IPS-18a (cell line): ENCODE results near the gene AICDA.
"Not testable (repeated sequence)": the region's sequence is repeated elsewhere in the genome, so short reads cannot be mapped to it uniquely, and the experiment has no call there.

Experiments
- H3K27ac ChIP-seq: one replicate; pipeline ENCODE4 v1.5.1; 2013; ENCODE audit warnings: low read length
- H3K27me3 ChIP-seq: one replicate; pipeline ENCODE4 v1.6.1; 2013; ENCODE audit warnings: mild to moderate bottlenecking, low read length; ENCODE audit not compliant: control insufficient read depth, insufficient read depth
- H3K36me3 ChIP-seq: one replicate; pipeline ENCODE4 v1.6.1; 2013; ENCODE audit warnings: low read depth, low read length; ENCODE audit not compliant: control insufficient read depth
- H3K4me1 ChIP-seq: one replicate; pipeline ENCODE4 v1.6.1; 2013; ENCODE audit warnings: low read depth, low read length; ENCODE audit not compliant: control insufficient read depth
- H3K4me3 ChIP-seq: one replicate; pipeline ENCODE4 v1.5.1; 2013; ENCODE audit warnings: low read length
- H3K9ac ChIP-seq: one replicate; pipeline ENCODE4 v1.6.1; 2013; ENCODE audit warnings: mild to moderate bottlenecking, low read length, moderate library complexity
- H3K9me3 ChIP-seq: one replicate; pipeline ENCODE4 v1.6.1; 2013; ENCODE audit warnings: low read depth, low read length; ENCODE audit not compliant: control insufficient read depth

AICDA gene

DNA sequence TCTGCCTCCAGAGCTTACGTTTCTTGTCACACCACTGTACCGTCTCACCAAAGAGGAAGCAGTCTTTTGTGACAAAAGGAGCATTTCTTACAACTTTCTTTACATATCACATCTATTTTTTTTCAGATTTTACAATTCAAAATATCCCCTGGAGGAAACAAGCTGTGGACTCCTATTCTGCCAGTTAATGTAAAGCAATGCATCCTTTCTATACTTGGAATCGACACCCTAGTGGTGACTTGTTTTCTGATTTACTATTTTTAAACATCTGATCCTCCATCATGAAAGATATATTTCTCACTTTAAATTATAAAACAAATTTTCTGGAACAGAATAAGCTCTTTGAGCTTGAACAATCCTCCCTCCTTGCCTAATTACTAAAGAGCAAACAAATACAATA, 34.8 kb downstream of the AICDA start:
- Histone ChIP-seq H3K4me3 (no peak overlapping the region), H3K9ac (no peak overlapping the region)

DNA sequence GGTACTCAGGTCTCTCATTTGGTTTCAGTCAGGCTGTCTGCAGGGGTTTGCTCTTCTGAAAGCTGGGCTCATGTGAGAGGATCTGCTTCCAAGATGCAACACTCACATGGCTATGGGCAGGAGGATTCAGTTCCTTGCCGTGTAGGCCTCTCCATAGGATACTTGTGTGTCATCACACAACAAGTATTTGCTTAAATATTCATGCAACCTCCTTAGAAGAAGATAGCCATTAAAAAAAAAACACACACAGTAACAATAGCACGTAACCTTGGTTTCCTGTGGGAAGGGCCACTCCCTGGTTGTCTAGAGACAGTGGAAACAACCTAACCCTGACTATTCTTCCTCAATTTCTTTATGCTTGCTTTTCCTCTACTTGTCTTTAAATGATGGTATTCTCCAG, 40.2 kb downstream of the AICDA start:
- no peaks in the 10 kb centered on the region for H3K27me3 ChIP-seq
- H3K4me1 ChIP-seq = no peaks in the 10 kb centered on the region
- H3K9ac ChIP-seq = no peak overlapping the region

More for the DNA sequence above, 34.8 kb downstream of the AICDA start:
- no peaks in the 10 kb centered on the region for H3K27me3 ChIP-seq
- no peaks in the 10 kb centered on the region for H3K9me3 ChIP-seq
- H3K27ac ChIP-seq = no peak overlapping the region
- H3K4me1 ChIP-seq = no peaks in the 10 kb centered on the region
- no peaks in the 10 kb centered on the region for H3K36me3 ChIP-seq

DNA sequence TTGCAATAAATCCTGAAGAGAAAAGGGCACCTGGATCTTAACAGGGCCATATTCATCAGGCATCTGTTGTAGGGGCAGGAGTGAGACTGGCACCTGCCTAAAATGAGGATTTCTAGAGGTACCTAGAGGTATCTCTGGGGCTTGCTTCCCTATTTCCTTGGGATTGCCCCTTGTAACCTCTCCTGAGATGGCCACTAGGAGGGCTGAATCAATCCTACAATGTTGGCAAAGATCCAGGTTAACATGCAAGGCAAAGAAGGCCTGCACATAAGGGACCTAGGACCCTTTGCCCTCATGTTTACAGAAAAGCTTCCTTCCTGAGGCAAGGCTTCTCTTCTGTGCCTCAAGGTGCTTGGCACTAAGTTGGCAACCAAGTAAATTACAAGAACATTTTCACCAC, 46.1 kb downstream of the AICDA start:
- H3K27me3 ChIP-seq = no peaks in the 10 kb centered on the region
- H3K27ac ChIP-seq = no peak overlapping the region
- H3K36me3 ChIP-seq = no peaks in the 10 kb centered on the region
- H3K9ac ChIP-seq = no peak overlapping the region
- H3K4me3 ChIP-seq = no peak overlapping the region
- H3K9me3 ChIP-seq = no peaks in the 10 kb centered on the region
- peaks cover 9% of the 10 kb centered on the region for H3K4me1 ChIP-seq

More for the DNA sequence above, 40.2 kb downstream of the AICDA start:
- no peaks in the 10 kb centered on the region for H3K36me3 ChIP-seq
- H3K4me3 ChIP-seq = no peak overlapping the region
- no peaks in the 10 kb centered on the region for H3K9me3 ChIP-seq
- no peak overlapping the region for H3K27ac ChIP-seq

DNA sequence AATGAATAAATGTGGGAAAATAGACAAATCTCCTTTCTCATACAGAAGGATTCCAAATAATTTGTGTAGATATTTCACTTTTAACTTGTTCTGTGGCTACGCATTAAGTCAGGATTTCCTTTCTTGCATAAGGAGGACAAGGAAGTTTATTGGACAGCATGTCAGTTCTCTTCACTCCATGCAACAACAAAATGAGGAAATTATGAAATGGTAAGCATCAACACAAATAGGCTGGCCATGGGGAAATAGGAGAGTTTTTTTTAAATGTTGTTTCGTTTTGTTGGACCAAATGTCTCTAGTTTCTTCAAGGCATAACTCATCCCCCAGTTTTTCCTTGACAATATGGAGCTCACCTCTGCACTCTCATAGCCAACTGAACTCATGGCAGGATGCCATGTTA, 46.6 kb downstream of the AICDA start:
- H3K4me3 ChIP-seq, H3K4me1 ChIP-seq, H3K9ac ChIP-seq, H3K27ac ChIP-seq, H3K36me3 ChIP-seq, H3K9me3 ChIP-seq, H3K27me3 ChIP-seq: not testable (repeated sequence)

DNA sequence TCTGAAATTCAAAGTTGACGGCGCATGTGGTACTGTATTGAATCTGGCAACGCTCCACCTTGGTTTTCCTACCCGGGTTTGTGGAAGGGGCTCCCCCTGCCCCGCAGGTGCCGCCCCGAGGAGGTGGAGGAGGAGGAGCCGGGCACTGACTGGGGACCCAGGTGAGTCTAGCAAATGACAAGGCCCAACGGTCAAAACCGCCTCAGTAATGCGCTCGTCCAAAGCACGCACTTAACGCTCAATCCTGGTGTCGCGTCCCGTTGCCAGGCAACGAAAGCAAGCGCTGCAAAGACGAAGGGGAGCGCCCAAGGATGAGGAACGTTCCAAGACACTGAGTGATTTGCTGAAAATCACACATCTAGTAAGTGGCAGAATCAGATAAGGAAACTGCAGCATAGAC, 48.0 kb downstream of the AICDA start:
- Histone ChIP-seq H3K27me3 (no peaks in the 10 kb centered on the region), H3K9ac (no peak overlapping the region), H3K36me3 (no peaks in the 10 kb centered on the region), H3K4me3 (no peak overlapping the region), H3K4me1 (peaks cover 9% of the 10 kb centered on the region), H3K27ac (no peak overlapping the region), H3K9me3 (no peaks in the 10 kb centered on the region)

DNA sequence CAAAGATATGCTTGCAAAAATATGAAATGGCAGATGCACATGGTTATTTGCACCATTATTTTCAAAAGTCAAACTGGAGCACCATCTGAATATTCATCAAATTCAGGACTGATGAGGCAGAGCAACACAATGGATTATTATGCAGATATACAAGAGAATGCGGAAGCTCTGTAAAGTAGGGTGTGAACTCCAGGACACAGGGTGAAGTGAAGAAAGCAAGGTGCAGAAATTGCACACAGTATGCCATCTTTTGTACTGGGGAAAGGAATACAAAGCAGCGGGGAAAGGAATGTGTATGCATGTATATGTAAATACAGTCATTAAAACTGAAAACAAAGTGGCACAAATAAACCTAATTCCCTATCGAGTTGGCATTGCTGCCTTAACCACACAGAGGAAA, 49.3 kb downstream of the AICDA start:
- no peak overlapping the region for H3K9ac ChIP-seq
- peaks cover 9% of the 10 kb centered on the region for H3K4me1 ChIP-seq
- peak overlapping the region; percentile 2 for H3K27ac ChIP-seq
- no peaks in the 10 kb centered on the region for H3K27me3 ChIP-seq
- H3K9me3 ChIP-seq = no peaks in the 10 kb centered on the region
- H3K4me3 ChIP-seq = no peak overlapping the region
- H3K36me3 ChIP-seq = no peaks in the 10 kb centered on the region

DNA sequence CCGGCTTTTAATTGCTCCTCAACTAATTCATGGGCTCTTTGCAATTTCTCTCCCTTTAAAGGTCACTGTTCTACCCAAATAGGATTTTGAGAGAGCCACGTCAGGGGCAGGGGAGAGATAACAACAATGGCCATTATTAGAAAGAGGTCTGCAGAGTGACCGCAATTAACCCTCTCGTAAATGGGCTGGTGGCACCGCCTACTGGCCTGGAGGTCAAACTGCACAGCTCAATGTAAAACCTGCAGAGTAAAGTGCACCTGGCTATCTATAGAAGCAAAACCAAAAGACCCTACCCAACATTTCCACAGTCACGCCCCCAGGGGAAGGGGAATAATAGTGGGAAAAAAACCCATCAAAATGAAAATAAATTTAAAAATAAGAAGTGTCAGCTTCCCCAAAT, 50.3 kb downstream of the AICDA start:
- H3K4me3 ChIP-seq = no peak overlapping the region
- no peaks in the 10 kb centered on the region for H3K27me3 ChIP-seq
- no peak overlapping the region for H3K9ac ChIP-seq
- H3K4me1 ChIP-seq = peaks cover 9% of the 10 kb centered on the region
- H3K36me3 ChIP-seq = no peaks in the 10 kb centered on the region
- H3K9me3 ChIP-seq = no peaks in the 10 kb centered on the region
- no peak overlapping the region for H3K27ac ChIP-seq

DNA sequence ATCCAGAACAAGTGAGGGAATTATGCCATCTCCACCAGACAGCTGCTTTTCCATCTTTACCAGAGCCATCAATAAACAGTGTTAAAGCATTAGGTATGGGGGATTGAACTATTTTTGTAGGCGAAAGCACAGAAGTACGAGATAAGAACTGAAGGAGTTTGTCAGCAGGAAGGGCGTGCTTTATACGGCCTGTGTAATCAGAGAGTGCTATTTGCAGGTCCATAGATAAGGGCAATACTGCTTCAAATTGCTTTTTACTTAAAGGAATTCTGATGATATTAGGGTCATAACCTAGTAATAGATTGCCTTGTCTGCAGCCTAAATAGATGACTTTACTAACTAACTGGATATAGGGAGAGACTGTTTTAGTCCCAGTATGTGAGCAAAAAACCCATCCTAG, 51.6 kb downstream of the AICDA start:
- H3K36me3 ChIP-seq = no peaks in the 10 kb centered on the region
- H3K4me3 ChIP-seq = no peak overlapping the region
- H3K9ac ChIP-seq = no peak overlapping the region
- H3K27me3 ChIP-seq = no peaks in the 10 kb centered on the region
- H3K4me1 ChIP-seq = peaks cover 9% of the 10 kb centered on the region
- no peaks in the 10 kb centered on the region for H3K9me3 ChIP-seq
- H3K27ac ChIP-seq = no peak overlapping the region

DNA sequence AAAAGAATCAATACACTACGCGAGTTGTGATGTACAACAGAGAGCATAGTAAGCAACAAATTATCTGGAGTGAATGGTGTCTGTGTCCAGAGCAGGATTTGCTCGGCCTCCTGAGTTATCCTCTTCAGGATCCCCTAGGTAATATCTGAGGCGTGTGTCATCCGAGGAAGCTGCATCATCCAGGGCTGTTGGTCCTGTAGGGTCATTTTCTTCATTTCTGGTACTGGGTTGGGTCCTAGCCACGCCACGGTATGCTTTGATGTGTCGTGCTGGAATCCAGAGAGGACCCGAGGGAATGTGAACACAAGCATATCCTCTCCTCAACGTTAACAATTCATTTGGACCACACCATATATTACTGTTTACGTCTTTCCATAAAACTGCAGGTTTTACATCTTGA, 53.0 kb downstream of the AICDA start:
- peaks cover 9% of the 10 kb centered on the region for H3K4me1 ChIP-seq
- no peaks in the 10 kb centered on the region for H3K9me3 ChIP-seq
- H3K9ac ChIP-seq = no peak overlapping the region
- no peaks in the 10 kb centered on the region for H3K36me3 ChIP-seq
- no peak overlapping the region for H3K4me3 ChIP-seq
- H3K27ac ChIP-seq = no peak overlapping the region
- no peaks in the 10 kb centered on the region for H3K27me3 ChIP-seq

DNA sequence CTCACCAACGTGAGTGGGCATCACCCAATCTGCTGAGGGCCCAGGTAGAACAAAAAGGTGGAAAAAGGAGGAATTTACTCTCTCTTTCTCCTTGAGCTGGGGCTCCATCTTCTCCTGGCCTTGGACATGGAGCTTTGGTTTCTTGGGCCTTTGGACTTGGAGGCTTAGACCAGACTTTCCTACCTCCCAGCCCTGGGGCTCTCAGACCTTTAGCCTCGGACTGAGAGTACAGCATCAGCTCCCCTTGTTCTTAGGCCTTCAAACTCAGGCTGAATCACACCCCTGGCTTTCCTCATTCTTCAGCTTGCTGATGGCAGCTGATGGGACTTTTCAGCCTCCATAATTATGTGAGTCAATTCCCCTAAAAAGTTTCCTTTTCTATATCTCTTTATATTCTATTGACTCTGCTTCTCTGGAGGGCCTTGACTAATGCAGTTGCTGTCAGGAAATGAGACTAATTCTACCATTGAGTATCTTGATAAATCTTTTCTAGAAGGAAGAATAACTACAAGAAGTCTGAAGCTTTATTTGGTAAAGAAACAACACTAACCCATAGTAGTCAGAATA, 56.0 kb downstream of the AICDA start:
- Histone ChIP-seq H3K4me3 (no peak overlapping the region), H3K9ac (no peak overlapping the region)

DNA sequence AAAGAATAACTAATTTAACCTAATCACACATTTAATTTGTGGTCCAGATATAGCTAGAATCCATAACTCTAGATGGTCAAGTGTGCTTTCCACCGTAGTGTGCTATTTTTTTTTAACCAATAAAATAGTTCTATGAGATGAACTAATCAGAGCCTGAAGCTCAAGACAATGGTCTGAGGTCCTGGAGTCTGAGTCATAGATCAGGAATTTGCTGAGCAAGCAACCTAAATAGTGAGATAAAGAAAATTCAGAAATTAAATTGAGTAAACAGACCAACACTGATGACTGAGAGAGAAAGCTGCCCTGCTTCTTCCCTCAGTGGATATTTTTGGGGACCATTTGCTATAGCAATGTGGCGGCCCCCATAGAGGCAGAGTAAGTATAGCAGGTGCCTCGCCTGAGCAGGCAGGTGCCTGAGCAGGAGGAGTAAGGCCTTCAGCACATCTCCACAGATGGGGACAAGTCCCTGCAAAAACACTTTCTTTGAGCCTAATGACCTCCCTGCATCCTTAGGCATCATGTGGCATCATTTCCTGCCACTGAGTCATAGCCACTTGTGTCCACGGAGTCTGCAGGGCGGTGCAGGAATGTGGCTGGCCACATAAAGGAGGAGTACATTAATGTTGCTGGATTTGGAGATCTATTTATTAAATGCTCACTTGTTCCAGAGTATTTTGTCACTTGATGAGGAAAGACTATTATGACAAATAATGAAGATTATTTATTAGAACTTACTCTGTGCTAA, 58.0 kb downstream of the AICDA start:
- no peaks in the 10 kb centered on the region for H3K36me3 ChIP-seq
- H3K9ac ChIP-seq = no peak overlapping the region
- no peak overlapping the region for H3K27ac ChIP-seq
- no peak overlapping the region for H3K4me3 ChIP-seq
- no peaks in the 10 kb centered on the region for H3K9me3 ChIP-seq
- no peaks in the 10 kb centered on the region for H3K4me1 ChIP-seq
- H3K27me3 ChIP-seq = no peaks in the 10 kb centered on the region

More for the DNA sequence above, 56.0 kb downstream of the AICDA start:
- Histone ChIP-seq H3K27ac (no peak overlapping the region), H3K36me3 (no peaks in the 10 kb centered on the region), H3K27me3 (no peaks in the 10 kb centered on the region), H3K4me1 (no peaks in the 10 kb centered on the region), H3K9me3 (no peaks in the 10 kb centered on the region)

DNA sequence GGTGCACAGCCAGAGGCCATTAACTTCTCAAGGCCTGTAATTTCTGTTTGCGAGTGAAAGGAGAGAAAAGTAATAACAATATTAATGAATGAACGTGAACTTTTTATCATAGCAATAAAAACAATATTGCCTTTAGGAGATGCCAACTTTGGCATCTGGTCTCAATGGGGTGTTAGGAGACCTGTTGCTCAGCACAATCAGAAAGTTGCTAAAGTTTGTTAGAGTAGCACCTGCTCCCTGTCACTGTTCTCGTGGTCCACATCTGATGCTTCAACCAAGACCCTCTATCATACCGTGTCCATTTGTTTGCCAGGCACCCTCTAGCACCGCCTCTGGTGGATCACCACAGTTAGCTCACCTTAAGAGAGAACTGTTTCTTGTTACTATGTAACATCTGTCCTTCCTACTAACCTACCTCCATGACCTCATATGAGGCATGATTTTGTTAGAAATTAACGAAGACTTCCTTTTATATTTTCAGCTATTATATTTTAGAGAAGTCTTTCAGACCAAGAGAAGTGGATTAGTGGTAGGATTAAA, 59.5 kb downstream of the AICDA start:
- Histone ChIP-seq H3K27ac (no peak overlapping the region), H3K4me1 (no peaks in the 10 kb centered on the region), H3K27me3 (no peaks in the 10 kb centered on the region), H3K9ac (no peak overlapping the region), H3K4me3 (no peak overlapping the region), H3K9me3 (no peaks in the 10 kb centered on the region), H3K36me3 (no peaks in the 10 kb centered on the region)
